Prostate gland (tissue), 2 donors: ENCODE measurements around the gene DPH1.

Experiments
- POLR2A ChIP-seq: fragments of 450-650 bp; IDR thresholded peaks from one replicate; pipeline ENCODE4 v1.6.1; 2016; ENCODE audit warnings: antibody characterized with exemption, mild to moderate bottlenecking
- POLR2AphosphoS5 ChIP-seq: sonication (generic); formaldehyde crosslinking; IDR thresholded peaks from one replicate; pipeline ENCODE4 v1.6.1; 2017; ENCODE audit warnings: antibody characterized with exemption
- TF ChIP-seq, protein P1 (sequence below), 4 experiments: fragments of 200-600 bp in 2 of 4; fragments of 450-650 bp in 2 of 4; sonication (generic) in 2 of 4; IDR thresholded peaks; 1 replicate in 3 of 4; 2 replicates in 1 of 4; pipeline ENCODE4 v1.5.1; 2016 to 2019; ENCODE audit warnings: antibody characterized with exemption in 4 of 4, mild to moderate bottlenecking in 2 of 4, moderate library complexity in 2 of 4

DNA sequence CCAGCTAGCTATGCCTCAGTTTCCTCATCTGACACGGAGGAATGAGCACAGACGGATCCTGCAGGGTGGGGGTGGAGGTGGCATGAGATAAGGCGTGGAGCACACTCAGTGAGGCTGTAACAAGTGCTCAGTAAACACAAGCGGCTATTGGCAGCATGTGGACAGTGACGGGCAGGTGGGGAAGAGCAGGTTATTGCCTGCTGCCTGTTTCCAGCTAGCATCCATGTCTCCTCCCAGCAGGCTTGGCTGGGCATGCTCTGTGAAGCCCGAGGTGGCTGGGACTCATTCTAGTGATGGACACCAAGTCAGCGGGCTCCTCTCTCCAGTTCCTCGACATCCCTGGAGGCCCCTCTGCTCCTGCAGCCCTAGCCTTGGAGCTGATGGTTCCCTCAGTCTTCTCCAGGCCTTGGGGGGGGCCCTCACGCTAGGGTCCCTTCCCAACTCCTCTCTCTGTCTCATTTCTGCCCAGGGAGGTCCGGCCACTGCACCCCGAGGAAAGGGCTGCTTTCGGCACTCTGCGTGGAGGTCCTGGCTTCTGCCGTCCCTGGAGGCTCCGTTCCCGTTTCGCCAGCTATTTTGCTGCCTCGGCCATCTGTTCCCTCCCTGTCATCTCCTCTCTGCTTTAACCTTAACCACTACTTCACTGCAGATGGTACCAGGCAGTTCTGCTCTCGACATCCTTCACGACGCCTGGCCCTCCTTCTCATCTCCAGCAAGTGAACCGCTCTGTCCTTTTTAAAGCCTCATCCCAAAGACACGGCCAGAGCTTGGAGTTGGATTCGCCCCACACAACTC is 11.0 kb upstream of the DPH1 start:
- TF ChIP-seq, protein P1, sequence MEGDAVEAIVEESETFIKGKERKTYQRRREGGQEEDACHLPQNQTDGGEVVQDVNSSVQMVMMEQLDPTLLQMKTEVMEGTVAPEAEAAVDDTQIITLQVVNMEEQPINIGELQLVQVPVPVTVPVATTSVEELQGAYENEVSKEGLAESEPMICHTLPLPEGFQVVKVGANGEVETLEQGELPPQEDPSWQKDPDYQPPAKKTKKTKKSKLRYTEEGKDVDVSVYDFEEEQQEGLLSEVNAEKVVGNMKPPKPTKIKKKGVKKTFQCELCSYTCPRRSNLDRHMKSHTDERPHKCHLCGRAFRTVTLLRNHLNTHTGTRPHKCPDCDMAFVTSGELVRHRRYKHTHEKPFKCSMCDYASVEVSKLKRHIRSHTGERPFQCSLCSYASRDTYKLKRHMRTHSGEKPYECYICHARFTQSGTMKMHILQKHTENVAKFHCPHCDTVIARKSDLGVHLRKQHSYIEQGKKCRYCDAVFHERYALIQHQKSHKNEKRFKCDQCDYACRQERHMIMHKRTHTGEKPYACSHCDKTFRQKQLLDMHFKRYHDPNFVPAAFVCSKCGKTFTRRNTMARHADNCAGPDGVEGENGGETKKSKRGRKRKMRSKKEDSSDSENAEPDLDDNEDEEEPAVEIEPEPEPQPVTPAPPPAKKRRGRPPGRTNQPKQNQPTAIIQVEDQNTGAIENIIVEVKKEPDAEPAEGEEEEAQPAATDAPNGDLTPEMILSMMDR (IDR thresholded peaks at IDR 0.05), result no peak
- no peak for TF ChIP-seq POLR2A
- peak; percentile 46 for TF ChIP-seq POLR2AphosphoS5
